ENCODE measurements around the gene GCG.

- TF ChIP-seq CTCF (IDR thresholded peaks at IDR 0.05) (no peak), POLR2A (IDR thresholded peaks at IDR 0.05) (no peak)
Measured at GRCh38 chr2:162126111-162126519, 25.9 kb downstream of the GCG start.
